Measurements from ENCODE around the gene STAT1. TPM values are rescaled to one million over a fixed set of nuclear protein-coding genes. Genes with fewer than 3 reads are reported as not detected.

Gene STAT1
- total and polyA plus RNA-seq, 3 donors from 2014 or later, result 52.7 to 87.1 (median 60.5) TPM

DNA sequence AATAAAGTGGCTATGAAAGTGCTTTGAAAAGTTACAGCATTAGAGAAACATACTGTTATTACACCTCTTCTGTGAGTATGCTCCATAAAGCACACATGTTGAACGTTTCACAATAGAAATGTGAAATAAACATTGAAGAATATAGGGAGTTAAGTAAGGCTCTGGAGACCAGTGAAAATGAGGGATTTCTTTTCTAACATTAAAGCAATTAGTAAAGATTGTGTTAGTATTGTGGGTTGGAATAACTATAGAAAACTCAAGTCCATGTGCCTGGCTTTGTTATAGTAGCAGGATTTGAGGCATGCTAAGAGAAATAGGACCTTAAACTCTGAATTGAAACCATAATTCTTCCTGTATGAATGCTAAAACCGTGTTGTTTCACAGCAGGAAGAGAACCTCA, 70.3 kb downstream of the STAT1 start:
- H3K4me1 ChIP-seq, result peaks cover 29% of the 10 kb centered on the region
- H3K27ac ChIP-seq, result no peak overlapping the region
- DNase-seq, result no peak
- no peak for TF ChIP-seq POLR2A (IDR thresholded peaks at IDR 0.05)
- TF ChIP-seq, protein P1, sequence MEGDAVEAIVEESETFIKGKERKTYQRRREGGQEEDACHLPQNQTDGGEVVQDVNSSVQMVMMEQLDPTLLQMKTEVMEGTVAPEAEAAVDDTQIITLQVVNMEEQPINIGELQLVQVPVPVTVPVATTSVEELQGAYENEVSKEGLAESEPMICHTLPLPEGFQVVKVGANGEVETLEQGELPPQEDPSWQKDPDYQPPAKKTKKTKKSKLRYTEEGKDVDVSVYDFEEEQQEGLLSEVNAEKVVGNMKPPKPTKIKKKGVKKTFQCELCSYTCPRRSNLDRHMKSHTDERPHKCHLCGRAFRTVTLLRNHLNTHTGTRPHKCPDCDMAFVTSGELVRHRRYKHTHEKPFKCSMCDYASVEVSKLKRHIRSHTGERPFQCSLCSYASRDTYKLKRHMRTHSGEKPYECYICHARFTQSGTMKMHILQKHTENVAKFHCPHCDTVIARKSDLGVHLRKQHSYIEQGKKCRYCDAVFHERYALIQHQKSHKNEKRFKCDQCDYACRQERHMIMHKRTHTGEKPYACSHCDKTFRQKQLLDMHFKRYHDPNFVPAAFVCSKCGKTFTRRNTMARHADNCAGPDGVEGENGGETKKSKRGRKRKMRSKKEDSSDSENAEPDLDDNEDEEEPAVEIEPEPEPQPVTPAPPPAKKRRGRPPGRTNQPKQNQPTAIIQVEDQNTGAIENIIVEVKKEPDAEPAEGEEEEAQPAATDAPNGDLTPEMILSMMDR (IDR thresholded peaks at IDR 0.05), result no peak
- H3K4me3 ChIP-seq, result no peak overlapping the region
- H3K36me3 ChIP-seq (ENCODE audit: low read depth, missing control alignments), result no peaks in the 10 kb centered on the region
- intact Hi-C loops (cut with DNase I; ENCODE audit: low total_unique reads), result no loop called here
- H3K27me3 ChIP-seq, result no peaks in the 10 kb centered on the region
- WGBS, 2 donors, result 53 to 63% methylated on average over 2 of the region's 2 CpGs
- H3K9me3 ChIP-seq, result no peaks in the 10 kb centered on the region

DNA sequence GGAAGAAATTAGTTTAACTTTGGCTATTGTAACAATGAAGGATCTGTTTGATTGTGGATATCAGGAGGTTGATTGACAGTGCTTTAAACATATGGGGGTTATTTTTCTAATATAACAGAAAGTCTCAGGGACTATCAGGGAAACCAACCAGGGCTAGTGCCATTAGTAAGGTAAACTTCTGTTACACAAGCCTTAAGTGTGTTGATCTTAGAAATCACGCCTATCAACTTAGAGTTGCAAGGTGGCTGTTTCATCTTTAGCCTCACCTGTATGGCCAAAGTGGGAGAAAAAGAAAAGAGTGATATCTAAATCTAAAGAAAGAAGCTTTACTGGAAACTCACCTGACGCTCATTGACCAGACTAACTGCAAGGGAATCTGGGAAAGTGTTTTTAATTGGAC, 71.3 kb downstream of the STAT1 start:
- H3K4me1 ChIP-seq, result peaks cover 21% of the 10 kb centered on the region
- no peak for TF ChIP-seq POLR2A (IDR thresholded peaks at IDR 0.05)
- TF ChIP-seq, protein P1 (IDR thresholded peaks at IDR 0.05), result no peak
- intact Hi-C loops (cut with DNase I; ENCODE audit: low total_unique reads), result no loop called here
- H3K27ac ChIP-seq, result no peak overlapping the region
- WGBS, 2 donors, result 86 to 87% methylated on average over 2 of the region's 2 CpGs
- no peak overlapping the region for H3K4me3 ChIP-seq
- H3K36me3 ChIP-seq (ENCODE audit: low read depth, missing control alignments), result no peaks in the 10 kb centered on the region
- no peaks in the 10 kb centered on the region for H3K27me3 ChIP-seq
- DNase-seq, result no peak
- H3K9me3 ChIP-seq, result no peaks in the 10 kb centered on the region

DNA sequence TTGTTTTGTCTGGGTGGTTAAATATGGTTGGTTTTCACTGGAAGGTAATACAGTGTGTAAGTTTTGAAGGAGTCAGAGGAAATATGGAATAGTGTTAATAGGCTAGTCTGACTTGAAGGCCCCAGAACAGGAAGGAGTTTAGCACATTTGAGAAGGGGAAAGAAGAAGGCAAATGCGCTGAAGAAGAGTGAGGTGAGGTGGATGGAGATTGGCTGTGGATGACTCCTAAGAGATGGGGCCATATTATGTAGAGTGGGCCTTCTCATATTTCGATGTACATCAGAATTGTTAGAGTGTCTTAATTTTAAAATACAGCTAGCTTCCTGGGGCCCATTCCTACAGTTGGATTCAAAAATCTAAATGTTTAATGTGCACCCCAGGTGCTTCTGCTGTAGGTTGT, 72.4 kb downstream of the STAT1 start:
- DNase-seq, result no peak
- TF ChIP-seq POLR2A (IDR thresholded peaks at IDR 0.05), result no peak
- TF ChIP-seq, protein P1 (IDR thresholded peaks at IDR 0.05), result no peak
- Histone ChIP-seq H3K4me1 (peaks cover 10% of the 10 kb centered on the region), H3K36me3 (ENCODE audit: low read depth, missing control alignments) (no peaks in the 10 kb centered on the region), H3K9me3 (no peaks in the 10 kb centered on the region), H3K4me3 (no peak overlapping the region), H3K27ac (no peak overlapping the region), H3K27me3 (no peaks in the 10 kb centered on the region)
- intact Hi-C loops (cut with DNase I; ENCODE audit: low total_unique reads), result no loop called here
- WGBS, 2 donors, result 84 to 93% methylated on average over 2 of the region's 2 CpGs

DNA sequence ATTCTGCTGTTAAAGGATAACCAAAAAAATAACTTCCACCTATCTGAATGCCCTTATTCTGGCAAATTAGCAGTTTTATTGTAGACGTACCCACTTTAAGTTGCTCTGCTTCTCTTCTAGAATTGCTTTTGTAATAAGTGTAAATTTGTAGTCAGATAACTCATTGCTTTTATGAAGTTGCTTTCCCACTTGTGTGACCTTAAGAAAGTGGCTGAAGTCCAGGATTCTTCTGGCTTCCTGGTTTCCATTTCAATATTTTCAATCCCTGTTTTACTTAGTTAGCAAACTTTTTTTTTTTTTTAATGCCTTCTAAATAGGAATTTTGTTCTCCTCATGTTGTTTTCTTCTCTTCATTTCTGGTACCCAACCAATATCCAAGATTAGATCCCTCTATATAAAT, 73.5 kb downstream of the STAT1 start:
- H3K36me3 ChIP-seq (ENCODE audit: low read depth, missing control alignments), result no peaks in the 10 kb centered on the region
- H3K9me3 ChIP-seq, result no peaks in the 10 kb centered on the region
- no peak for DNase-seq
- no peak overlapping the region for H3K4me3 ChIP-seq
- H3K4me1 ChIP-seq, result peaks cover 3% of the 10 kb centered on the region
- WGBS, 2 donors, result 58 to 61% methylated on average over 1 of the region's 1 CpG
- H3K27me3 ChIP-seq, result no peaks in the 10 kb centered on the region
- H3K27ac ChIP-seq, result no peak overlapping the region
- intact Hi-C loops (cut with DNase I; ENCODE audit: low total_unique reads), result no loop called here
- TF ChIP-seq POLR2A (IDR thresholded peaks at IDR 0.05), result no peak
- TF ChIP-seq, protein P1 (IDR thresholded peaks at IDR 0.05), result no peak

DNA sequence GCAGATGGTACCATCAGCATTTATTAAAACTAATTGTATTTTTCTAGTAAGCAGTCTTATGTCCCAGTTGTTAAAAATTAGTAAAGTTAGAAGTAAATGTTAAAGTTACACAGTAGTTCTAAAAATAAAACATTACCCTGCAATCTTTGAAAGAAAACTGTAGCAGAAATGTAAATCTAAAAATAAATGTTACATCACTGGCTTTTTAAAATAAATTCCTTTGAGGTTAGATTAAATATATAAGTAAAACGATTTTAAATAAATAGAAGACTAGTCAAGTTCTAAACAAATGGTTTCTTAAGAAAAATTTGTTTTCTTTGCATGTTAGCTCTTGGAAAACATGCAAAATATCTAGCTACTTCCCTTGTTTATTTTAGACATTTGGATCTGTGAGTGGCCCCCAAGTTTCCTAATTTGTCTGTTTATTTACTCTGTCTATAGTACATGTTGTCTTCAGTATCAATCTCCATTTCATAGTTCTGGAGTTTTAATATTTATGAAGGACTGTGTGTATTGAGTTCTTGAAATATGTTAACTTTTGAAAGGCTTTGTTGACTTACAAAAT, 75.1 kb downstream of the STAT1 start:
- DNase-seq, result no peak
- 18% methylated on average over 1 of the region's 1 CpG for WGBS, 2 donors
- no peaks in the 10 kb centered on the region for H3K36me3 ChIP-seq (ENCODE audit: low read depth, missing control alignments)
- H3K27me3 ChIP-seq, result no peaks in the 10 kb centered on the region
- TF ChIP-seq, protein P1 (IDR thresholded peaks at IDR 0.05), result no peak
- no peak for TF ChIP-seq POLR2A (IDR thresholded peaks at IDR 0.05)
- H3K4me1 ChIP-seq, result peaks cover 3% of the 10 kb centered on the region
- H3K9me3 ChIP-seq, result no peaks in the 10 kb centered on the region
- H3K27ac ChIP-seq, result no peak overlapping the region
- H3K4me3 ChIP-seq, result no peak overlapping the region
- intact Hi-C loops (cut with DNase I; ENCODE audit: low total_unique reads), result no loop called here
